ENCODE measurements around the gene TSPAN10. TPM values are rescaled to one million over a fixed set of nuclear protein-coding genes. Genes with fewer than 3 reads are reported as not detected.
A peak's percentile ranks its signal among the peaks of the same experiment; 100 is the strongest.

The TSPAN10 gene
- total and polyA plus RNA-seq, 8 donors, result 0.52 to 7.1 (median 3.6) TPM

DNA sequence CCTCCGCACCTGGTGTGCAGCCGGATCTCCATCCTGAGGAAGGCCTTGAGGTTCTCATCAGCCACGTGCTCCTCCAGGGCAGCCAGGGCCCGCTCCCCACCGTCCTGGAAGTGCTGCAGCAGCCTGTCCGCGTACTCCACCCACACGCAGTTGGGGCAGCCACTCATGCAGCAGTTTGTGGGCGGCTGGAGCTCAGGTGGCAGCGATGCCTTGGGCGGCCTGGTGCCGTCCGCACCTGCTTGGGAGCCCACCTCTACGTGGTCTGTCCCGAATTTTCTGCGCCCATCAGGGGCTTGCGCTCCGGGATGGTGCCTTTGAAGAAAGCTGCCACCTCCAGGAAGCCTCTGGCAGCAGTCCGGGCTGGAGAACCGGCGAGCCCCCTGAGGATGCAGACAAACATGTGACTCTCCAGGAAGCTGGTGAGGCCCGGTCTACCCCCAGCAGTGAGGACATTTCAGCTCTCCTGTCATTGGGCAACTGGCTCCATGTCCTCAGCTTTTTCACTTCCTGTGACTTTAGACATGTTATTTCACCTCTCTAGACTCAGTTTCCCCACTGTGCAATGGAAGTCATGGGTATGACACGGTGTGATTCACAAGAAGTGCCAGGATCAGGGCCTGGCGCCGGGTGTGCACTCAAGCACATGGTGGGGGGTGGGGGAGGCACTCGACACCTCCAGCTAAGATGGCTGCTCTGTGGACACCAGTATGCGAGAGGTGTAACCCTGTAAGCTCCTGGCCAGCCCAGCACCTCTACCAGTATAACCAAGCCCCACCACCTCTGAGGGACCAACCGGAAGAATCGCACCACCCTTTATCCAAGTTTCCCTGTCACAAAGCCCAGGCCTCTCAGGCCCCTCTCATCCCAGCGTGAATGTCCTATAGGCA, 28.5 kb downstream of the TSPAN10 start:
- ATAC-seq (peak; percentile 49), DNase-seq (no peak)
- H3K4me3 ChIP-seq, result peak overlapping the region; percentile 91 to 100
- H3K36me3 ChIP-seq, result peaks cover 0 to 28% of the 10 kb centered on the region in 2 donors
- H3K9me3 ChIP-seq, result no peaks in the 10 kb centered on the region
- H3K27ac ChIP-seq, result peak overlapping the region; percentile 78 to 94
- H3K27me3 ChIP-seq, result no peaks in the 10 kb centered on the region
- TF ChIP-seq, protein P1, sequence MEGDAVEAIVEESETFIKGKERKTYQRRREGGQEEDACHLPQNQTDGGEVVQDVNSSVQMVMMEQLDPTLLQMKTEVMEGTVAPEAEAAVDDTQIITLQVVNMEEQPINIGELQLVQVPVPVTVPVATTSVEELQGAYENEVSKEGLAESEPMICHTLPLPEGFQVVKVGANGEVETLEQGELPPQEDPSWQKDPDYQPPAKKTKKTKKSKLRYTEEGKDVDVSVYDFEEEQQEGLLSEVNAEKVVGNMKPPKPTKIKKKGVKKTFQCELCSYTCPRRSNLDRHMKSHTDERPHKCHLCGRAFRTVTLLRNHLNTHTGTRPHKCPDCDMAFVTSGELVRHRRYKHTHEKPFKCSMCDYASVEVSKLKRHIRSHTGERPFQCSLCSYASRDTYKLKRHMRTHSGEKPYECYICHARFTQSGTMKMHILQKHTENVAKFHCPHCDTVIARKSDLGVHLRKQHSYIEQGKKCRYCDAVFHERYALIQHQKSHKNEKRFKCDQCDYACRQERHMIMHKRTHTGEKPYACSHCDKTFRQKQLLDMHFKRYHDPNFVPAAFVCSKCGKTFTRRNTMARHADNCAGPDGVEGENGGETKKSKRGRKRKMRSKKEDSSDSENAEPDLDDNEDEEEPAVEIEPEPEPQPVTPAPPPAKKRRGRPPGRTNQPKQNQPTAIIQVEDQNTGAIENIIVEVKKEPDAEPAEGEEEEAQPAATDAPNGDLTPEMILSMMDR (IDR thresholded peaks at IDR 0.05), result no peak
- H3K4me1 ChIP-seq, result peaks cover 18 to 32% of the 10 kb centered on the region in 2 donors
- intact Hi-C loops (cut with DNase I), result no loop called here

DNA sequence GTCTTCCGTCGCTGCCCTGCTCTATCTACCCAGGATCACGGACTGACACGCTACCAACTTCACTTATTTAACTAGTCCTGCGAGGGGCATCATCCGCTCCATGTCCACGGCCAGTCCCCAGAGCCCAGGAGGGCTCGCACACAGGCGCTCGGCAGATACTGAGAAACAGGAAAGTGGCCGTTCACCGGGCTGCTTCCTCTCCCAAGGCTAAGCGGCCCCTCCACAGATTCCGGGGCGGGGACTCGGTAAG, 29.0 kb downstream of the TSPAN10 start:
- peak overlapping the region; percentile 91 to 100 for H3K4me3 ChIP-seq
- peak overlapping the region; percentile 78 to 94 for H3K27ac ChIP-seq
- peaks cover 0 to 34% of the 10 kb centered on the region in 2 donors for H3K36me3 ChIP-seq
- peaks cover 18 to 32% of the 10 kb centered on the region in 2 donors for H3K4me1 ChIP-seq
- TF ChIP-seq, protein P1 (IDR thresholded peaks at IDR 0.05), result no peak
- no peaks in the 10 kb centered on the region for H3K9me3 ChIP-seq
- ATAC-seq (peak; percentile 23), DNase-seq (peak in 1 of 4 donors; percentile 26)
- intact Hi-C loops (cut with DNase I), result no loop called here
- no peaks in the 10 kb centered on the region for H3K27me3 ChIP-seq

DNA sequence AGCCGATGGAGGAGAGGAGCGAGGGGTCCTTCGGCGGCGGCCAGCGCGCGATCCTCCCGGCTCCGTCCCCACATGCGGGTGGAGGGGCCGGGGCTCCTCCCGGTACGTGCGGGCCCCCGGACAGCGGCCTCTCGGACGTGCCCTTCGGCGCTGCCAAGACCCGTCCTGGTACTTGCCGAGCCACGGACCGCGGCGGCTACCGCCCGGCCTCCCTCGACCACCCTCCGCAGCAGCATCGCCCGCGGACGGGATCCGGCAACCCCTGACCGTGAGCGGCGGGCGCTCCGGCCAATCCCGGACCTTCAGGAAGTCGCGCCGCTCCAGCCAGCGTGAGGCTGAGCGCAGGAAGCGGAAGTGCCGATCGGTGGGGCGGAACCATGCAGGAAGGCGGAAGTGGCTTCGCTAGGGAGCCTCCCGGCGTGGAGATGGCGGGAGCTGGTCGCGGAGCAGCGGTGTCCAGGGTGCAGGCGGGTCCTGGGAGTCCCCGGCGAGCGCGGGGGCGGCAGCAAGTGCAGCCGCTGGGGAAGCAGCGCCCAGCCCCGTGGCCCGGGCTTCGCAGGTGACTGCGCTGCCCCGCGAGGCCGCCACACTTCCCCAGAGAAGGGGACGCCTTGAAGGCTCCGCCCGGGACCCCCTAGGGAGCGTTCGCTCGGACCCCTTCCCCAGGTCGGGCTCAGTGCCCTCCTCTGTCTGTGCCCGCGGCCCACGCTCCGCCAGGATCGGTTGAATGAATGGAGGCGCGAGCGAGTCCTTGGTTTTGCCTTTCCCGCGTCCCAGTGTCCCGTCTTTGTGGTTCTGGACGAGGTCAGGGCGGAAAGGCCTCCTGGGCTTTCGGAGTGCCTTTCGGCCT, 29.6 kb downstream of the TSPAN10 start, which contains the start of the genes CCDC137 and OXLD1:
TSS of gene CCDC137 (plus strand) at position 396 of the 850 bp plus-strand sequence. CDS start at position 426, 30 bp downstream.
TSS of gene OXLD1 (minus strand) at position 264 of the 850 bp plus-strand sequence. CDS start at position 236, 28 bp downstream.
- Histone ChIP-seq H3K9me3 (no peaks in the 10 kb centered on the region), H3K27ac (peak within 1 kb of the TSS; percentile 78 to 94), H3K27me3 (no peaks in the 10 kb centered on the region), H3K36me3 (peaks cover 0 to 39% of the 10 kb centered on the region in 2 donors), H3K4me1 (peaks cover 18 to 32% of the 10 kb centered on the region in 2 donors), H3K4me3 (peak within 1 kb of the TSS; percentile 91 to 100)
- intact Hi-C loops (cut with DNase I), result no loop called here
- TF ChIP-seq, protein P1 (IDR thresholded peaks at IDR 0.05), result no peak
- ATAC-seq (peak; percentile 99), DNase-seq (peak; percentile 89 to 99 (median 97))

DNA sequence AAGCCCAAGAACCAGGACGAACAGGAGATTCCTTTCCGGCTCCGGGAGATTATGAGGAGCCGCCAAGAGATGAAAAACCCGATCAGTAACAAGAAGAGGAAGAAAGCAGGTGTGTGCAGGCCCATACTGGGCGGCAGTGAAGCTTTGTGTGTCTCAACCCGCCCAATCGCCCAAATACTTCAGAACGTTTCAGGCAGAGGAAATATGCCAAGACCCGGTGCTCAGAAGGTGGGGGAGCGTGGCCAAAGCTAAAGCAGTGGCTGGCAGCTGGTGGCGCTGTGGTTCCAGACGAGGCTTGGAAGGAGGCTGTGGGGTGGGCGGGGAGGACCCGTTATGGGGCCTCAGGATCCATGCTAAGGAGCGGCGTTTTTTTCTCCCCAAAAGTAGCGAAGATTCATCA, 30.8 kb downstream of the TSPAN10 start:
- H3K27ac ChIP-seq, result no peak overlapping the region
- ATAC-seq (no peak), DNase-seq (no peak)
- H3K9me3 ChIP-seq, result no peaks in the 10 kb centered on the region
- peaks cover 18 to 32% of the 10 kb centered on the region in 2 donors for H3K4me1 ChIP-seq
- H3K27me3 ChIP-seq, result no peaks in the 10 kb centered on the region
- peaks cover 0 to 51% of the 10 kb centered on the region in 2 donors for H3K36me3 ChIP-seq
- H3K4me3 ChIP-seq, result peak overlapping the region in 1 of 2 donors; percentile 91
- TF ChIP-seq, protein P1 (IDR thresholded peaks at IDR 0.05), result no peak
- intact Hi-C loops (cut with DNase I), result no loop called here
